HG03460 (cell line): ENCODE measurements around the gene P2RX4.
"Not testable (repeated sequence)": the region's sequence is repeated elsewhere in the genome, so short reads cannot be mapped to it uniquely, and the experiment has no call there.

Experiments used
- ATAC-seq: cut with Tn5 transposase; IDR thresholded peaks from one replicate; pipeline ENCODE4 v1.9.1; 2021; ENCODE audit not compliant: unreplicated experiment

P2RX4 gene

GRCh38 chr12:121240484-121241101, 30.7 kb downstream of the P2RX4 start:
- ATAC-seq = peak; percentile 46

GRCh38 chr12:121241156-121241970, 31.4 kb downstream of the P2RX4 start:
- peak; percentile 20 for ATAC-seq

DNA sequence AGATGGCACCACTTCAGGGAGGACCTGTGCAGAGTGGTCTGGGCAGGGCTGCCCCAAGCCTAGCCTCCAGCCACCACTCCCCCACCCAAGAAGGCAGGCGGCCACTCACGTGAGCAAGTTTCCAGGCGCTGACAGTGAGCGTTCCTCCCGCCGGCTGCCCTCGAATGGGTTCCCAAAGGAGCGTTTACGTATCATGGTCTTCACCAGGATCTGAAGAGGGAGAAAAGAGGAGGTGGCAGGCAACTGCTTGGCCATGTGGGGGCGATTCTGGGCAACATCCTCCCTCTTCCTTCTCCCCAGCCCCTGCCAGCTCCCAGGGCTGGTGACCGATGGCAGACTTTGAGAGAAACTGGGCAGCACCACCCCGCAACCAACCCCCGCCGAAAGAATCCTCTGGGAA, 35.1 kb downstream of the P2RX4 start:
- ATAC-seq = no peak

DNA sequence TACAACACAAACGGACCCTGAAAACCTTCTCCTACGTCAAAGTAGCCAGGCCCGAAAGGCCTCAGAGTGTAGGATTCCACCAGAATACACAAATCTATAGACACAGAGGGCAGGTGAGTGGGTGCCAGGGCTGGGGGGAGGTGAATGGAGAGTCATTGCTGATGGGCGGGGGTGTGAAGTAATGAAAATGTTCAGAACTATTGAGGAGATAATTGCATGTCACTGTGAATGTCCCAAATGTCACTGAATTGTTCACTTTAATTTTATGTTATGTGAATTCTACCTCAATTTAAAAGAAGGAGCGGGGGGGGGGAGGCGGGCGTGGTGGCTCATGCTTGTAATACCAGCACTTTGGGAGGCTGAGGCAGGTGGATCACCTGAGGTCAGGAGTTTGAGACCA, 36.0 kb downstream of the P2RX4 start:
- no peak for ATAC-seq

GRCh38 chr12:121246893-121247557, 37.1 kb downstream of the P2RX4 start:
- no peak for ATAC-seq

DNA sequence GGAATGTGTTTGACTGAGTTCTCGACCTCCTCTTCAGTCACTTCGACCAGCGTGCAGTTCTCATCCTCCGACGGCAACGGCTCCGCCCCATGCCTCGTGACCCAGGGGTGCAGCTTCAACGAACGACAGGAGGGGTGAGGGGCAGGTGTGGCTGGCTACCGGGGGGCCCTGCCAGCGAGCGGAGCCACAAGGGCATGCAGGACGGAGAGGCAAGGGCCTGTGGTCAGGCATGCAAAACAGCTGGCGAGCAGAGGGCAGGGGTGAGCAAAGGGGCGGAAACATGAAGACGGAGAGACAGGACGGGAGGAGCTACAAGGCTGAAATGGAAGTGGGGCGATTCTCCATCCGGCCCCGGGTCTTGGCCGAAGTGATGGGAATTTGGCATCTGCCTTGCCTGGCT, 38.7 kb downstream of the P2RX4 start:
- peak; percentile 84 for ATAC-seq

DNA sequence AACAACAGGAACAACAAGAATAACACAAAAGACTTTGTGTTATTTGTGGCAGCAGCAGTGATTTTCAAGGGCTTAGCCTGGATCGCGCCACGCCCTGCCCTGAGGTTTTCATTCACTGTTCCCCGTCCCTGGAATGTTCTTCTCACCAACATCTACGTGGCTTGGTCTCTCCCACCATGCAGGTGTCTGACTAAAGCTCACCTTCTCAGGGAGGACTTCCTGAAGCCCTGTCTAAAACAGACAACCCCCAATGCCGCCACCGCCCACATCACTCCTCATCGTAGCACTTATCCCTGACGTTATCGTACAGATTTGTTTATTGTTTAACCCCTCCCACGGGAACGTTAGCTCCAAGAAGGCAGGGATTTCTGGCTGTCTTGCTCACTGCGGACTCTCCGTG, 40.4 kb downstream of the P2RX4 start:
- no peak for ATAC-seq

- ATAC-seq = no peak
Measured at GRCh38 chr12:121251838-121252237, 41.9 kb downstream of the P2RX4 start.

GRCh38 chr12:121252712-121253345, 42.9 kb downstream of the P2RX4 start:
- no peak for ATAC-seq

- ATAC-seq = no peak
Measured at GRCh38 chr12:121253638-121254335, 43.9 kb downstream of the P2RX4 start.

- ATAC-seq = no peak
Measured at GRCh38 chr12:121255433-121255832, 45.5 kb downstream of the P2RX4 start.

DNA sequence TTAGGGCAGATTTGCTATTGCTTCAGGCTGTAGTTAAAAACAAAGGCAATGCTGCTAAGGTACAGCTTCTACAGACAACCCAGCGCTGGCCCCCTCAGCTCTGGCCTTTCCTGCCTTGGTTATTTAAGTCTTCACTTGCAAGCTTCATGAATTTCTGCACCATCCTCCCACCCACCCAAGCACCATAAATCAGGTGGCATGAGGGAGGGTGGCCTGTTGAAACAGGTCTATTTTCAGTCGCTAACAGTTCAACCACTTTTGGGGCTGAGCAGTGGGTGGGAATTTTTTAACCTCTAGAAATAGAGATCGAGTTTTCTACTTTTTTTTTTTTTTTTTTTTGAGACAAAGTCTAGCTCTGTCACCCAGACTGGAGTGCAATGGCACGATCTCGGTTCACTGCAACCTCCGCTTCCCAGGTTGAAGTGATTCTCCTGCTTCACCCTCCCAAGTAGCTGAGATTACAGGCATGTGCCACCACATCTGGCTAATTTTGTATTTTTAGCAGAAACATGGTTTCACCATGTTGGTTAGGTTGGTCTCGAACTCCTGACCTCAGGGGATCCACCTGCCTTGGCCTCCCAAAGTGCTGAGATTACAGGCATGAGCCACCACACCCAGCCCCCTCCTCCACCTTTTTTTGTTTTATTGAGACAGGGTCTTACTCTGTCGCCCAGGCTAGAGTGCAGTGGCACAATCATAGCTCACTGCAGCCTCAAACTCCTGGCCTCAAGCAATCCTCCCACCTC, 47.9 kb downstream of the P2RX4 start:
- not testable (repeated sequence) for ATAC-seq

- no peak for ATAC-seq
Measured at GRCh38 chr12:121259074-121259473, 49.1 kb downstream of the P2RX4 start.

DNA sequence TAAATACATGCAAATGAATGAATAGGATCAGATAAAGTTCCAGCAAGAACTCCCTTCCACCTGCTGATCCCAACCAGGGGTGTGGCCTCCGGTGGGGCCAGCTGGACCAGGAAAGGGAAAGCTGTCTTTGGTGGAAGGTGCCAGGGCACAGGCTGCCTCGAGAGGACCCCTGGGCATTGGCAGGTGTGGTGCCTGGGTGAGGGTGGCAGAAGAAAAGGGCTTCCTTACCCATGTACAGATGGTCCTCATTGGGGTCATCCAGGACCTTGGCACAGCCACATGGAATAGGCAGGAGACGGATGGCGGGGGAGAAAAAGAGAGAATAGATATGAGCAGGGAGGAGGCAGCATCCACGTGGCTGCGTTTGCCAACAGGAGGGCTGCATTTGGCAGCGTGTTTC, 50.2 kb downstream of the P2RX4 start:
- ATAC-seq = no peak

GRCh38 chr12:121261398-121261797, 51.5 kb downstream of the P2RX4 start:
- no peak for ATAC-seq

DNA sequence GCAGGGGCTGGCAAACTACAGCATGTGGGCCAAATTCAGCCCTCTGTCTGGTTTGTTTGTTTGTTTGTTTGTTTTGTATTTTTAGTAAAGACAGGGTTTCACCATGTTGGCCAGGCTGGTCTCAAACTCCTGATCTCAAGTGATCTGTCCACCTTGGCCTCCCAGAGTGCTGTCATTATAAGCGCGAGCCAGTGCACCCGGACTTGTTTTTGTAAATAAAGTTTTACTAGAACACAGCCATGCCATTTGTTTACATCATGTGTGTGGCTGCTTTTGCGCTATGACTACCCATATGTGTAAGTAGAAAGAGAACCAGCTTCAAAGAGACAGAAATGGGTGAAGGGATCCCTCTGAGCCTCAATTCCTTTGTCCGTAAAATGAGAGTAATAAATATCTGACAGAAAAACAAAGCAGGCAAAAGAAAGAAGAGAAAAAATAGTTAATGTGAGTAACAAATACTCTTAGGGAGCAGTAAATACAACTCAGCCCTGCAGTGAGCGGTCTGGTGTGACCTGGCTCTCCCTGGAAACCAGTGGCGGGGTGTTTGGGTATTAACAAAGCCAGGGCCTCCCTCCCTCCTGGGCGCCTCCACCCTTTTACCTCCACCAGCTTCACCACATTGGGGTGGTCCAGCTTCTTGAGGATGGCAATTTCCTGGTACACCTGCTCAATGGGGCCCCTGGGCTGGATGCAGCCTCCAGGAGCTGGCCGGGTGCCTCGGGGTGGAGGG, 53.4 kb downstream of the P2RX4 start:
- no peak for ATAC-seq

DNA sequence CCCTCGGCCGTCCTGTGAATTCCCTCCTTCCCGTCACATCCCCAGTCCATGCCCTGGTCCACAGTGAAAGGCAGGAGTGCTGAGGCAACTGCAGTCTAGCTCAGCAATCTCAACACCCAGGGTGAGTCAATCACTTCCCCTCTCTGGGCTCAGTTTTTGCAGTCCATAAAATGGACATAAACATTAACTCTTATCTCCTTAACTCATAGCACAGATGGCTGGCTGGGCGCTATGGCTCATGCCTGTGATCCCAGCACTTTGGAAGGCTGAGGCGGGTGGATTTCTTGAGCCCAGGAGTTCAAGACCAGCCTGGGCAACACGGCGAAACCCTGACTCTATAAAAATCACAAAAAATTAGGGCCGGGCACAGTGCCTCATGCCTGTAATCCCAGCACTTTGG, 54.2 kb downstream of the P2RX4 start:
- ATAC-seq = no peak

DNA sequence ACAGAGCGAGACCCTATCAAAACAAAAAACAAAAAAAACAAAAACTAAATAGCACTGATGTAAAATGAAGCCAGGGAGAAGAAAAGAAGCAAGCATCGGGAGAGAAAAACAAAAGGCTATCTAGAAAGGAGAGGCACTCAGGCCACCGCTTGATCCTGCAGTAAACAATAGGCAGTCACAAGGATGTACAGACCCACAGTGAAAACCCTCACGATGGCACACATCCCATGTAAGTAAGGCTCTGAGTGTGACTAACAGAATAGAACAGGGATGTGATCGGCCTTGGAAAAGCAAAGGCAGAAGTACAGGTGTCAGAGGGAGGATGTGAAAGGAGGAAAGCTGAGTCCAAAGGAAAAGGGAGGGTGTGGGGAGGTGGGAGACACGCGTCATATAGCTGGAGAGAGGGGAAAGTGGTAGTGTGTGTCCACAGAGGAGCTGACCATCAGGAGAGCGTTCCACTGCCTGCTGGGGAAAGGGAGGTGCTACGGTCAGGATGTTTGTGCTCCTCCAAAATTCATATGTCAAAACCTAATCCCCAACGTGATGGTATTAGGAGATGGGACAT, 55.1 kb downstream of the P2RX4 start:
- no peak for ATAC-seq

- ATAC-seq = no peak
Measured at GRCh38 chr12:121267822-121268221, 57.9 kb downstream of the P2RX4 start.
